MCF 10A (cell line): ENCODE results near the gene PDZD8. TPM values are rescaled to one million over a fixed set of nuclear protein-coding genes. Genes with fewer than 3 reads are reported as not detected.

Experiments
- BruUV-seq: library from RNA; stranded (reverse); fragments of 400-500 nt; replicated peaks from 2 replicates; lab custom pipeline; 2021; lab: Mats Ljungman, UMichigan
- CTCF ChIA-PET: fragments of 300-600 bp; sonication (Branson Sonifier 250); formaldehyde crosslinking; extraction: SDS; loops from one replicate; lab custom pipeline; 2021; ENCODE audit warnings: antibody characterized with exemption, inconsistent platforms; lab: Yijun Ruan, JAX
- POLR2A ChIA-PET: fragments of 300-600, 350-650 bp; sonication (Branson Sonifier 250); formaldehyde crosslinking; extraction: SDS; loops from one replicate; lab custom pipeline; 2020; ENCODE audit warnings: antibody characterized with exemption, inconsistent platforms; lab: Yijun Ruan, JAX
- DNase-seq: peaks from one replicate; pipeline ENCODE4 v3.0.0-alpha.2; 2018; ENCODE audit not compliant: unreplicated experiment
- H3K27ac Mint-ChIP-seq: one replicate; pipeline ENCODE4 v1.8.0; 2022; ENCODE audit warnings: mild to moderate bottlenecking, low read depth, mixed read lengths; ENCODE audit not compliant: unreplicated experiment
- H3K27me3 Mint-ChIP-seq: one replicate; pipeline ENCODE4 v1.8.0; 2022; ENCODE audit warnings: mixed read lengths; ENCODE audit not compliant: insufficient read depth, unreplicated experiment
- H3K36me3 Mint-ChIP-seq: one replicate; pipeline ENCODE4 v1.8.0; 2022; ENCODE audit warnings: mild to moderate bottlenecking, moderate library complexity, mixed read lengths; ENCODE audit not compliant: insufficient read depth, unreplicated experiment
- H3K4me1 Mint-ChIP-seq: one replicate; pipeline ENCODE4 v1.8.0; 2022; ENCODE audit warnings: mixed read lengths; ENCODE audit not compliant: insufficient read depth, unreplicated experiment
- H3K4me3 Mint-ChIP-seq: one replicate; pipeline ENCODE4 v1.8.0; 2022; ENCODE audit warnings: mild to moderate bottlenecking, moderate library complexity, mixed read lengths; ENCODE audit not compliant: unreplicated experiment
- H3K9me3 Mint-ChIP-seq: one replicate; pipeline ENCODE4 v1.8.0; 2022; ENCODE audit warnings: mixed read lengths; ENCODE audit not compliant: unreplicated experiment
- CTCF ChIP-seq: fragments of 200-600 bp; IDR thresholded peaks from one replicate; pipeline ENCODE4 v1.8.0; 2022; ENCODE audit warnings: antibody characterized with exemption, mild to moderate bottlenecking; ENCODE audit not compliant: unreplicated experiment
- intact Hi-C: fragments of 100-400 bp; cut with micrococcal nuclease; formaldehyde crosslinking; loops from 2 replicates; pipeline ENCODE4 v1.14.1; 2022
- total RNA-seq: library from RNA; stranded (reverse); gene quantifications from 2 replicates; pipeline ENCODE4 v1.2.3, GENCODE V29; 2022

The PDZD8 gene
- total RNA-seq, 1 experiment from 2014 or later, result 43.0 TPM

GRCh38 chr10:117408436-117409384 is 33.5 kb upstream of the PDZD8 start:
- H3K27me3 Mint-ChIP-seq, result no peaks in the 10 kb centered on the region
- CTCF ChIA-PET, result interaction anchor here (0.5 to 1.0 kb wide), 2 partner anchors 23 to 166 kb away, joined by 3 to 4 read pairs; no protein-coding TSS in a partner anchor
- intact Hi-C loops, result no loop called here
- H3K4me1 Mint-ChIP-seq, result peaks cover 5% of the 10 kb centered on the region
- no peak overlapping the region for H3K27ac Mint-ChIP-seq
- H3K9me3 Mint-ChIP-seq, result no peaks in the 10 kb centered on the region
- POLR2A ChIA-PET, result interaction anchor here (0.9 kb wide), 1 partner anchor 17 kb away, joined by 3 read pairs; no protein-coding TSS in a partner anchor
- BruUV-seq, result no TSS peak
- DNase-seq, result no peak
- no peak overlapping the region for H3K4me3 Mint-ChIP-seq
- peaks cover 6% of the 10 kb centered on the region for H3K36me3 Mint-ChIP-seq
- TF ChIP-seq CTCF, result no peak

GRCh38 chr10:117405730-117406129 is 30.5 kb upstream of the PDZD8 start:
- intact Hi-C loops, result no loop called here
- ChIA-PET POLR2A (interaction anchor here (0.6 to 1.2 kb wide), 3 partner anchors 12 to 964 kb away, joined by 3 read pairs; no protein-coding TSS in a partner anchor), CTCF (interaction anchor here (0.6 to 1.9 kb wide), 7 partner anchors 12 to 1071 kb away, joined by 3 to 10 read pairs (median 3); no protein-coding TSS in a partner anchor)
- Mint-ChIP-seq H3K27ac (no peak overlapping the region), H3K36me3 (peaks cover 6% of the 10 kb centered on the region), H3K27me3 (no peaks in the 10 kb centered on the region), H3K4me3 (no peak overlapping the region), H3K4me1 (peaks cover 5% of the 10 kb centered on the region), H3K9me3 (no peaks in the 10 kb centered on the region)
- TF ChIP-seq CTCF, result no peak
- no peak for DNase-seq
- no TSS peak for BruUV-seq

- ChIA-PET CTCF (interaction anchor here (0.7 kb wide), 2 partner anchors 42 to 787 kb away, joined by 3 read pairs; no protein-coding TSS in a partner anchor), POLR2A (no interaction called here)
- Mint-ChIP-seq H3K4me1 (peaks cover 12% of the 10 kb centered on the region), H3K27me3 (no peaks in the 10 kb centered on the region), H3K9me3 (no peaks in the 10 kb centered on the region), H3K4me3 (no peak overlapping the region), H3K27ac (no peak overlapping the region), H3K36me3 (no peaks in the 10 kb centered on the region)
- BruUV-seq, result no TSS peak
- no peak for DNase-seq
- intact Hi-C loops, result no loop called here
- no peak for TF ChIP-seq CTCF
Measured at GRCh38 chr10:117400329-117400728, 25.1 kb upstream of the PDZD8 start.
